K562 (cell line): ENCODE results near the gene PRELID3B. TPM values are rescaled to one million over a fixed set of nuclear protein-coding genes. Genes with fewer than 3 reads are reported as not detected.

ENCODE experiments used
- ADNP ChIP-seq: fragments of 200-800 bp; sonication (Bioruptor generic); IDR thresholded peaks from 2 replicates; pipeline ENCODE4 v1.6.1; 2016; ENCODE audit warnings: missing genetic modification characterization, missing compliant biosample characterization
- BRCA1 ChIP-seq, 2 experiments: fragments of 450-650 bp in 1 of 2; sonication (generic) in 1 of 2; formaldehyde crosslinking in 1 of 2; IDR thresholded peaks; 2 replicates each; pipeline versions ENCODE4 v1.5.0 to v1.6.1; 2017 to 2020; ENCODE audit warnings: mild to moderate bottlenecking in 1 of 2, missing genetic modification reagents in 1 of 2
- C11orf30 ChIP-seq: fragments of 450-650 bp; IDR thresholded peaks from 2 replicates; pipeline ENCODE4 v1.6.1; 2016; ENCODE audit warnings: low read depth, mild to moderate bottlenecking
- ETV5 ChIP-seq: sonication (generic); formaldehyde crosslinking; IDR thresholded peaks from 2 replicates; pipeline ENCODE4 v1.4.0; 2020; ENCODE audit warnings: low read depth, mild to moderate bottlenecking, missing genetic modification reagents
- KDM1A ChIP-seq, 2 experiments: fragments of 450-650 bp; IDR thresholded peaks; 2 replicates each; pipeline ENCODE4 v1.6.1; 2016; ENCODE audit warnings: mild to moderate bottlenecking in 2 of 2
- MCM5 ChIP-seq: fragments of 450-650 bp; IDR thresholded peaks from 2 replicates; pipeline ENCODE4 v1.6.1; 2016; ENCODE audit warnings: low read depth
- MGA ChIP-seq: fragments of 450-650 bp; IDR thresholded peaks from 2 replicates; pipeline ENCODE4 v1.6.1; 2016; ENCODE audit warnings: mild to moderate bottlenecking, moderate library complexity
- NFIC ChIP-seq: fragments of 450-650 bp; IDR thresholded peaks from 2 replicates; pipeline ENCODE4 v1.6.1; 2017; ENCODE audit warnings: mild to moderate bottlenecking, inconsistent platforms
- POLR2B ChIP-seq: fragments of 450-650 bp; IDR thresholded peaks from 2 replicates; pipeline ENCODE4 v1.6.1; 2018; ENCODE audit warnings: low read depth; ENCODE audit not compliant: partially characterized antibody
- RBM22 ChIP-seq: fragments of 200-400 bp; formaldehyde crosslinking; IDR thresholded peaks from 2 replicates; pipeline ENCODE4 v1.6.1; 2018; ENCODE audit warnings: low read length, low read depth; ENCODE audit not compliant: poor library complexity, severe bottlenecking
- TOE1 ChIP-seq, 2 experiments: fragments of 450-650 bp in 1 of 2; sonication (generic) in 1 of 2; formaldehyde crosslinking in 1 of 2; IDR thresholded peaks; 2 replicates each; pipeline versions ENCODE4 v1.7.1 to v1.8.0; 2016 to 2022; ENCODE audit warnings: borderline replicate concordance in 2 of 2, mild to moderate bottlenecking in 2 of 2, antibody characterized with exemption in 1 of 2, inconsistent platforms in 1 of 2, low read depth in 1 of 2, missing genetic modification reagents in 1 of 2, moderate library complexity in 1 of 2
- YBX1 ChIP-seq: fragments of 450-650 bp; IDR thresholded peaks from 2 replicates; pipeline ENCODE4 v1.7.1; 2016; ENCODE audit warnings: mild to moderate bottlenecking
- YY1 ChIP-seq, 3 experiments: IDR thresholded peaks; 2 replicates each; pipeline ENCODE4 v1.6.1; 2011; ENCODE audit warnings: low read length in 2 of 3, mild to moderate bottlenecking in 2 of 3, moderate library complexity in 2 of 3, borderline replicate concordance in 1 of 3, control low read depth in 1 of 3, low read depth in 1 of 3; ENCODE audit not compliant: insufficient read depth in 3 of 3, insufficient replicate concordance in 2 of 3, control insufficient read depth in 1 of 3, insufficient read length in 1 of 3; ENCODE audit errors: extremely low read depth in 1 of 3
- ZNF79 ChIP-seq: fragments of 250-450 bp; sonication (Bioruptor Pico); IDR thresholded peaks from 2 replicates; pipeline ENCODE4 v1.4.0; 2020; ENCODE audit warnings: low read depth, mild to moderate bottlenecking, moderate library complexity
- polyA plus RNA-seq, 8 experiments: library from polyadenylated mRNA; depleted of rRNA in 4 of 8; stranded (reverse) in 5 of 8; unstranded in 3 of 8; fragments of >200 nt; fragmentation: Nextera tagmentation in 2 of 8; fragmentation: Illumina TruSeq in 1 of 8; extraction: Ambion mirVana in 2 of 8; extraction: Trizol in 1 of 8; gene quantifications; 2 replicates each; pipeline versions ENCODE4 v1.2.1 to v1.2.3, GENCODE V29; 2011 to 2014; ENCODE audit warnings: inconsistent platforms in 1 of 8, missing spikeins in 1 of 8
- total RNA-seq, 7 experiments: library from RNA; depleted of rRNA in 6 of 7; stranded (reverse); fragments of >200 nt in 6 of 7; fragmentation: Illumina TruSeq in 2 of 7; extraction: Trizol in 2 of 7; gene quantifications; 2 replicates each; pipeline versions ENCODE4 v1.2.1 to v1.2.3, GENCODE V29; 2011 to 2021; ENCODE audit warnings: low replicate concordance in 1 of 7

PRELID3B gene
- total and polyA plus RNA-seq, 9 of the 15 experiments (the other 6 are each of a cell fraction or from before 2014, with no cell fraction given): 77.0 to 186 (median 101) TPM

- no peak for TF ChIP-seq MGA
- TF ChIP-seq MCM5: no peak
- TF ChIP-seq ETV5 (CRISPR knock-in tag): no peak
- TF ChIP-seq C11orf30: 0 out of 2 replicates have a peak, but pooled peaks have one; percentile 29
- no peak for TF ChIP-seq NFIC
- no peak for TF ChIP-seq RBM22
- TF ChIP-seq ZNF79 (CRISPR knock-in tag): no peak
- peak in 1 of 3 experiments; percentile 26 for TF ChIP-seq YY1 (IDR thresholded peaks at IDR 0.05; ENCODE audit: borderline replicate concordance in 1 of 3, control insufficient read depth in 1 of 3, extremely low read depth in 1 of 3, insufficient read depth in 3 of 3, insufficient read length in 1 of 3, insufficient replicate concordance in 2 of 3, low read depth in 1 of 3, low read length in 2 of 3)
- TF ChIP-seq YBX1: no peak
- no peak for TF ChIP-seq TOE1 (IDR thresholded peaks at IDR 0.05; ENCODE audit: borderline replicate concordance)
- TF ChIP-seq TOE1 (CRISPR knock-in tag; IDR thresholded peaks at IDR 0.05; ENCODE audit: borderline replicate concordance, low read depth): no peak
- TF ChIP-seq POLR2B: no peak
- TF ChIP-seq ADNP (tag): no peak
- no peak for TF ChIP-seq BRCA1 (IDR thresholded peaks at IDR 0.05)
- TF ChIP-seq BRCA1 (CRISPR knock-in tag; IDR thresholded peaks at IDR 0.05): no peak
- TF ChIP-seq KDM1A (IDR thresholded peaks at IDR 0.05): peak in 1 of 2 experiments; percentile 64; a peak in 2 of 4 replicates
Observed at GRCh38 chr20:59013959-59014608, 28.5 kb downstream of the PRELID3B start (continued).
